IPS-20b (cell line): ENCODE measurements around the gene NFIC.
"Not testable (repeated sequence)": the region's sequence is repeated elsewhere in the genome, so short reads cannot be mapped to it uniquely, and the experiment has no call there.

Experiments
- H3K27ac ChIP-seq: one replicate; pipeline ENCODE4 v1.5.1; 2013; ENCODE audit warnings: low read length
- H3K27me3 ChIP-seq: 2 replicates; pipeline ENCODE4 v1.6.1; 2013; ENCODE audit warnings: mild to moderate bottlenecking, low read length, inconsistent platforms; ENCODE audit not compliant: insufficient read depth
- H3K36me3 ChIP-seq: 2 replicates; pipeline ENCODE4 v1.6.1; 2013; ENCODE audit warnings: low read depth, mild to moderate bottlenecking, inconsistent platforms, low read length, moderate library complexity; ENCODE audit not compliant: insufficient read depth
- H3K4me1 ChIP-seq: 2 replicates; pipeline ENCODE4 v1.6.1; 2013; ENCODE audit warnings: mild to moderate bottlenecking, control low read depth, inconsistent platforms, low read length, moderate library complexity; ENCODE audit not compliant: insufficient read depth
- H3K4me3 ChIP-seq: 2 replicates; pipeline ENCODE4 v1.5.1; 2013; ENCODE audit warnings: mild to moderate bottlenecking, low read length, inconsistent platforms
- H3K9ac ChIP-seq: 2 replicates; pipeline ENCODE4 v1.6.1; 2013; ENCODE audit warnings: low read depth, mild to moderate bottlenecking, inconsistent platforms, low read length, moderate library complexity
- H3K9me3 ChIP-seq: 2 replicates; pipeline ENCODE4 v1.6.1; 2013; ENCODE audit warnings: mild to moderate bottlenecking, low read depth, low read length, inconsistent platforms; ENCODE audit not compliant: insufficient read depth

NFIC gene

DNA sequence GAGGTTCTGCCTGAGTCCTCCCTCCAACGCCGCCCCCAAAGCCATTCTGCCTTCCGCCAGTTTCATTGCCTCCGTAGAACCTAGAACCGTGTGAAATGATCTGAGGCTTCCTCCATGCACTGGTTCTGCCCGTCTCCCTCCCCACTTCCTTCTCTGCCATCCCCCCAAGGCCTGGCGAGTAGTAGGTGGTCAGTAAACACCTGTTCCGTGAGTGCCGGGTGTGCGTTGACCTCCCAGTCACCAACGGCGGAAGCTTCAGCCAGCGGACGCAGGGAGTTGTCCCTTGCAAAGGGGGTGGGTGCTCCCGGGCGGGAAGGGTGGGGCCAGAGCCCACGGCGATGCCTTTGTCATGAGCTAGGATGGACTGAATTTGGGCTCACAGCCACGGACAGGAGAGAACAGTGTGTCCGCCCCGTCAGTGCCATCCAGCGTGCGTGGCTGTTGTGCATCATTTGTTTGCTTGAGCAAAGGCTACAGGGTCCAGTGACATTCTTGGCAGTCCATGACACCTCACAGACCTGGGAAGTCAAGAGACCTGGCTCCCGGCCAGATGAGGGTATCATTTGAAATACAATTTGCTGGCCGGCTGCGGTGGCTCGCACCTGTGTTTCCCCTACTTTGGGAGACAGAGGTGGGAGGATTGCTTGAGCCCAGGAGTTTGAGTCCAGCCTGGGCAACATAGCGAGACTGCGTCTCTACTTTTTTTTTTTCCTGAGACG is 43.1 kb downstream of the NFIC start:
- no peak overlapping the region for H3K4me3 ChIP-seq
- 0 out of 2 replicates have a peak, but pooled peaks cover 7% of the 10 kb centered on the region for H3K27me3 ChIP-seq
- no peak overlapping the region for H3K9ac ChIP-seq
- no peak overlapping the region for H3K27ac ChIP-seq
- no peaks in the 10 kb centered on the region for H3K36me3 ChIP-seq
- no peaks in the 10 kb centered on the region for H3K4me1 ChIP-seq
- no peaks in the 10 kb centered on the region for H3K9me3 ChIP-seq

- H3K36me3 ChIP-seq: no peaks in the 10 kb centered on the region
- no peak overlapping the region for H3K9ac ChIP-seq
- no peaks in the 10 kb centered on the region for H3K4me1 ChIP-seq
- H3K27ac ChIP-seq: no peak overlapping the region
- H3K4me3 ChIP-seq: no peak overlapping the region
- 0 out of 2 replicates have a peak, but pooled peaks cover 7% of the 10 kb centered on the region for H3K27me3 ChIP-seq
- H3K9me3 ChIP-seq: no peaks in the 10 kb centered on the region
These were observed 45.3 kb downstream of the NFIC start for GRCh38 chr19:3411636-3412035.

GRCh38 chr19:3412066-3412465 is 45.7 kb downstream of the NFIC start:
- no peak overlapping the region for H3K27ac ChIP-seq
- H3K27me3 ChIP-seq: 0 out of 2 replicates have a peak, but pooled peaks cover 7% of the 10 kb centered on the region
- no peaks in the 10 kb centered on the region for H3K9me3 ChIP-seq
- H3K4me1 ChIP-seq: no peaks in the 10 kb centered on the region
- H3K9ac ChIP-seq: no peak overlapping the region
- no peak overlapping the region for H3K4me3 ChIP-seq
- H3K36me3 ChIP-seq: no peaks in the 10 kb centered on the region

DNA sequence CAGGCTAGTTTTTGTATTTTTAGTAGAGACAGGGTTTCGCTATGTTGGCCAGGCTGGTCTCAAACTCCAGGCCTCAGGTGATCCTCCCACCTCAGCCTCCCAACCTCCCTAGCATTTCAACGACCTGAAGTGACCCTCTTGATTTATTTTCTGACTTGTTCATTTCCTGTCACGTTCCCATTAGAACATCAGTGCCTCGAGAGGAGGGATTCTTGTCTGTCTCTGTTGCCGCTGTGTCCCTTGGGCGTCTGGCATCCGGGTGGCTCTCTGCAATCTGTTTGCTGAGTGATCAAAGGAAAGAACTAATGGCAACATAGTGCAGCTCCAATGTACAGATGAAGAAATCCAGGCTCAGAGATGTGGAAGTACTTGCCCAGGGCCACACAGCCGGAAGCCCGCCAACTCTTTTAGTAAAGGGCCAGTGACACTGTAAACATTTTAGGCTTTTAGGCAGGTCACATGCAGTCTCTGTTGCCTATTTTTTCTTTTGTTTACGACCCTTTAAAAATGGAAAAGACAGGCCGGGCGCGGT is 47.5 kb downstream of the NFIC start:
- H3K27me3 ChIP-seq: 0 out of 2 replicates have a peak, but pooled peaks cover 7% of the 10 kb centered on the region
- no peak overlapping the region for H3K9ac ChIP-seq
- H3K27ac ChIP-seq: no peak overlapping the region
- H3K9me3 ChIP-seq: no peaks in the 10 kb centered on the region
- no peaks in the 10 kb centered on the region for H3K4me1 ChIP-seq
- no peak overlapping the region for H3K4me3 ChIP-seq
- H3K36me3 ChIP-seq: no peaks in the 10 kb centered on the region

GRCh38 chr19:3415695-3416094 is 49.3 kb downstream of the NFIC start:
- no peaks in the 10 kb centered on the region for H3K4me1 ChIP-seq
- no peak overlapping the region for H3K9ac ChIP-seq
- no peak overlapping the region for H3K27ac ChIP-seq
- no peaks in the 10 kb centered on the region for H3K9me3 ChIP-seq
- H3K4me3 ChIP-seq: no peak overlapping the region
- 0 out of 2 replicates have a peak, but pooled peaks cover 4% of the 10 kb centered on the region for H3K27me3 ChIP-seq
- H3K36me3 ChIP-seq: no peaks in the 10 kb centered on the region

GRCh38 chr19:3420244-3420755 is 53.9 kb downstream of the NFIC start:
- Histone ChIP-seq H3K27me3 (0 out of 2 replicates have a peak, but pooled peaks cover 4% of the 10 kb centered on the region), H3K36me3 (no peaks in the 10 kb centered on the region), H3K4me3 (no peak overlapping the region), H3K9me3 (no peaks in the 10 kb centered on the region), H3K9ac (no peak overlapping the region), H3K27ac (no peak overlapping the region), H3K4me1 (no peaks in the 10 kb centered on the region)

DNA sequence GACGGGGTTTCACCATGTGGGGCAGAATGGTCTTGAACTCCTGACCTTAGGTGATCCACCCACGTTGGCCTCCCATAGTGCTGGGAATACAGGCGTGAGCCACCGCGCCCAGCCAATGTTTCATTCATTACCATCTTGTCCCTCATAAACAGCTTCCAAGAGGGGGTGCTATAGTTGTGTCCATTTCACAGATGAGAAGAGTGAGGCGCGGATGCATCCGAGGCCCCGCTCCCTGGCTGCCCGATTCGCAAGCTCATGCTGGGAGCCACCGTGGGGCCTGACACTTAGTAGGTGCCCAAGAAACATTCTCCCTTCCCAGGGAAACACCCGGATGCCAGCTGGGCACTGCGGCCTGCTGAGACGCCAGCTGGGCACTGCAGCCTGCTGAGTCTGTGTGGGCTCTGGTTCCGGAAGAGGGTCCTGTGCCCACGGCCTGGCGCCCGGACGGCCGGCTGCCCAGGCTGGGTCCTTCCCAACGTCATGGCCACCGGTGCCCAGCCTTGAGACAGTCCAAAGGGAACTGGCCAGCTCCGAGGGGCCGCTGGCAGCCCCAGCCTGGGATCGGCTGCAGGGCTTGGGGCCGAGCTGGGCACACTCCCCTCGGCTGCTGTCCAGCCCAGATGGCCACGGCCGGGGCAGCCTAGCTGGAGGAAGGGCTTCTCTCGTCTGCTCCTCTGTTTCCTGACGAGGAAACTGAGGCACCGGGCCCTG is 54.7 kb downstream of the NFIC start:
- H3K36me3 ChIP-seq: no peaks in the 10 kb centered on the region
- no peak overlapping the region for H3K27ac ChIP-seq
- H3K4me3 ChIP-seq: no peak overlapping the region
- 0 out of 2 replicates have a peak, but pooled peaks cover 4% of the 10 kb centered on the region for H3K27me3 ChIP-seq
- H3K4me1 ChIP-seq: no peaks in the 10 kb centered on the region
- H3K9me3 ChIP-seq: no peaks in the 10 kb centered on the region
- no peak overlapping the region for H3K9ac ChIP-seq

GRCh38 chr19:3421656-3422055 is 55.3 kb downstream of the NFIC start:
- H3K9ac ChIP-seq, H3K4me3 ChIP-seq, H3K27ac ChIP-seq, H3K4me1 ChIP-seq, H3K36me3 ChIP-seq, H3K27me3 ChIP-seq, H3K9me3 ChIP-seq: not testable (repeated sequence)

- no peak overlapping the region for H3K4me3 ChIP-seq
- H3K27ac ChIP-seq: no peak overlapping the region
- no peaks in the 10 kb centered on the region for H3K9me3 ChIP-seq
- H3K27me3 ChIP-seq: 0 out of 2 replicates have a peak, but pooled peaks cover 4% of the 10 kb centered on the region
- H3K4me1 ChIP-seq: no peaks in the 10 kb centered on the region
- H3K36me3 ChIP-seq: no peaks in the 10 kb centered on the region
- H3K9ac ChIP-seq: no peak overlapping the region
These were observed 56.9 kb downstream of the NFIC start for GRCh38 chr19:3423183-3423829.

- Histone ChIP-seq H3K4me1 (no peaks in the 10 kb centered on the region), H3K9ac (no peak overlapping the region), H3K9me3 (no peaks in the 10 kb centered on the region), H3K27me3 (no peaks in the 10 kb centered on the region), H3K36me3 (no peaks in the 10 kb centered on the region), H3K27ac (no peak overlapping the region), H3K4me3 (no peak overlapping the region)
These were observed 60.0 kb downstream of the NFIC start for GRCh38 chr19:3426433-3426832.

- not testable (repeated sequence) for H3K9me3 ChIP-seq, H3K9ac ChIP-seq, H3K36me3 ChIP-seq, H3K4me3 ChIP-seq, H3K4me1 ChIP-seq, H3K27me3 ChIP-seq, H3K27ac ChIP-seq
These were observed 63.9 kb downstream of the NFIC start for GRCh38 chr19:3430366-3430680.
